GM18868 (cell line): Measurements from ENCODE around the gene PEX14.

Experiments used
- ATAC-seq: cut with Tn5 transposase; IDR thresholded peaks from one replicate; pipeline ENCODE4 v1.9.1; 2021; ENCODE audit warnings: mild to moderate bottlenecking, moderate library complexity; ENCODE audit not compliant: unreplicated experiment

The PEX14 gene

GRCh38 chr1:10538646-10539355 lies 64.1 kb downstream of the PEX14 start:
- no peak for ATAC-seq

- ATAC-seq, result no peak
Observed at GRCh38 chr1:10539411-10540043, 64.8 kb downstream of the PEX14 start.

GRCh38 chr1:10540277-10541005 lies 65.7 kb downstream of the PEX14 start:
- ATAC-seq, result no peak

- ATAC-seq, result no peak
Observed at GRCh38 chr1:10541286-10541685, 66.5 kb downstream of the PEX14 start.

- ATAC-seq, result no peak
Observed at GRCh38 chr1:10544239-10544638, 69.5 kb downstream of the PEX14 start.

- no peak for ATAC-seq
Observed at GRCh38 chr1:10546896-10547295, 72.1 kb downstream of the PEX14 start.

GRCh38 chr1:10549904-10550664 lies 75.3 kb downstream of the PEX14 start:
- ATAC-seq, result no peak

- no peak for ATAC-seq
Observed at GRCh38 chr1:10553118-10553517, 78.4 kb downstream of the PEX14 start.

- no peak for ATAC-seq
Observed at GRCh38 chr1:10555635-10556429, 81.1 kb downstream of the PEX14 start.

- no peak for ATAC-seq
Observed at GRCh38 chr1:10556430-10557005, 81.8 kb downstream of the PEX14 start.

- no peak for ATAC-seq
Observed at GRCh38 chr1:10557714-10558113, 83.0 kb downstream of the PEX14 start.

GRCh38 chr1:10559386-10559785 lies 84.6 kb downstream of the PEX14 start:
- no peak for ATAC-seq

GRCh38 chr1:10561497-10561896 lies 86.7 kb downstream of the PEX14 start:
- ATAC-seq, result no peak

- ATAC-seq, result no peak
Observed at GRCh38 chr1:10561955-10562354, 87.2 kb downstream of the PEX14 start.

- ATAC-seq, result no peak
Observed at GRCh38 chr1:10564063-10564462, 89.3 kb downstream of the PEX14 start.

GRCh38 chr1:10569531-10569930 lies 94.8 kb downstream of the PEX14 start:
- no peak for ATAC-seq

- ATAC-seq, result no peak
Observed at GRCh38 chr1:10575616-10576015, 100.9 kb downstream of the PEX14 start.

GRCh38 chr1:10578070-10578469 lies 103.3 kb downstream of the PEX14 start:
- ATAC-seq, result no peak

- no peak for ATAC-seq
Observed at GRCh38 chr1:10583641-10584040, 108.9 kb downstream of the PEX14 start.

GRCh38 chr1:10585242-10585641 lies 110.5 kb downstream of the PEX14 start:
- ATAC-seq, result no peak
